Brain microvascular endothelial cell (primary cell): Measurements from ENCODE around the gene RBMS1.

Source experiments
- DNase-seq: peaks from one replicate; pipeline ENCODE4 v3.0.0-alpha.2; 2020
- H3K27ac ChIP-seq: fragments of 250-450 bp; sonication (Bioruptor Pico); 2 replicates; pipeline ENCODE4 v1.5.1; 2020; ENCODE audit warnings: mild to moderate bottlenecking, moderate library complexity
- H3K27me3 ChIP-seq: fragments of 250-450 bp; sonication (Bioruptor Pico); replicated peaks from 2 replicates; pipeline ENCODE4 v1.5.1; 2020; ENCODE audit warnings: mild to moderate bottlenecking
- H3K36me3 ChIP-seq: fragments of 250-450 bp; sonication (Bioruptor Pico); replicated peaks from 2 replicates; pipeline ENCODE4 v1.5.1; 2020; ENCODE audit warnings: mild to moderate bottlenecking
- H3K4me3 ChIP-seq: 2 replicates; pipeline ENCODE4 v1.5.1; 2011; ENCODE audit warnings: low read depth, mild to moderate bottlenecking, control low read depth, low read length, moderate library complexity
- CTCF ChIP-seq: IDR thresholded peaks from 2 replicates; pipeline ENCODE4 v1.5.1; 2011; ENCODE audit warnings: low read depth, mild to moderate bottlenecking, moderate library complexity, low read length, control low read depth, inconsistent platforms; ENCODE audit errors: missing control alignments
- in situ Hi-C: cut with HindIII; loops from 2 replicates; pipeline ENCODE4 v1.10.0; 2017; ENCODE audit warnings: low sequenced_read_pairs, low pct_ligation_motif_present

RBMS1 gene

GRCh38 chr2:160479269-160479668, 14.3 kb downstream of the RBMS1 start:
- no peak for TF ChIP-seq CTCF
- Histone ChIP-seq H3K27ac (no peak overlapping the region), H3K27me3 (no peaks in the 10 kb centered on the region), H3K36me3 (no peaks in the 10 kb centered on the region), H3K4me3 (no peak overlapping the region)
- in situ Hi-C loops: no loop called here
- no peak for DNase-seq

GRCh38 chr2:160478660-160479059, 14.9 kb downstream of the RBMS1 start:
- TF ChIP-seq CTCF: no peak
- Histone ChIP-seq H3K27ac (no peak overlapping the region), H3K4me3 (no peak overlapping the region), H3K36me3 (no peaks in the 10 kb centered on the region), H3K27me3 (no peaks in the 10 kb centered on the region)
- no peak for DNase-seq
- in situ Hi-C loops: no loop called here

GRCh38 chr2:160477032-160477431, 16.6 kb downstream of the RBMS1 start:
- H3K4me3 ChIP-seq: no peak overlapping the region
- H3K27me3 ChIP-seq: no peaks in the 10 kb centered on the region
- no peaks in the 10 kb centered on the region for H3K36me3 ChIP-seq
- in situ Hi-C loops: no loop called here
- no peak overlapping the region for H3K27ac ChIP-seq
- DNase-seq: peak; percentile 38
- no peak for TF ChIP-seq CTCF

GRCh38 chr2:160474891-160475787, 18.5 kb downstream of the RBMS1 start:
- Histone ChIP-seq H3K27ac (peak overlapping the region; percentile 18), H3K36me3 (no peaks in the 10 kb centered on the region), H3K27me3 (no peaks in the 10 kb centered on the region), H3K4me3 (no peak overlapping the region)
- TF ChIP-seq CTCF: no peak
- in situ Hi-C loops: no loop called here
- no peak for DNase-seq

- H3K27ac ChIP-seq: peak overlapping the region; percentile 14
- in situ Hi-C loops: no loop called here
- no peak overlapping the region for H3K4me3 ChIP-seq
- H3K36me3 ChIP-seq: no peaks in the 10 kb centered on the region
- no peaks in the 10 kb centered on the region for H3K27me3 ChIP-seq
- no peak for DNase-seq
- no peak for TF ChIP-seq CTCF
These were observed 19.3 kb downstream of the RBMS1 start for GRCh38 chr2:160474319-160474645.
